Inflammatory macrophage (primary cell): ENCODE measurements around the gene HSD17B4.
"Not testable (repeated sequence)": the region's sequence is repeated elsewhere in the genome, so short reads cannot be mapped to it uniquely, and the experiment has no call there.

ENCODE experiments used
- DNase-seq, 2 donors: peaks; one replicate each; pipeline ENCODE4 v3.0.0-alpha.2; 2020 to 2022
- total RNA-seq, 18 experiments: gene quantifications; one replicate each; lab custom pipeline; 2026; ENCODE audit warnings: mixed read lengths in 6 of 18, inconsistent platforms in 2 of 18; lab: John Stamatoyannopoulos, UW

Gene HSD17B4
- total RNA-seq = 165 to 724 (median 401) reads per million in 18 experiments

GRCh38 chr5:119452373-119453039, at the start of gene HSD17B4:
HSD17B4 (plus strand) TSS chr5:119452497; CDS start chr5:119452576, 79 bp downstream.
- DNase-seq = peak; percentile 90 to 93

GRCh38 chr5:119402555-119402954, 49.7 kb upstream of the HSD17B4 start:
- no peak for DNase-seq

- no peak for DNase-seq
Observed at GRCh38 chr5:119404033-119404432, 48.3 kb upstream of the HSD17B4 start.

- peak in 1 of 2 donors; percentile 27 for DNase-seq
Observed at GRCh38 chr5:119405419-119405818, 46.9 kb upstream of the HSD17B4 start.

GRCh38 chr5:119406551-119407110, 45.7 kb upstream of the HSD17B4 start:
- DNase-seq = no peak

- DNase-seq = no peak
Observed at GRCh38 chr5:119409235-119409815, 43.0 kb upstream of the HSD17B4 start.

- no peak for DNase-seq
Observed at GRCh38 chr5:119410448-119411159, 41.7 kb upstream of the HSD17B4 start.

GRCh38 chr5:119411361-119412278, 40.7 kb upstream of the HSD17B4 start:
- DNase-seq = peak; percentile 79 to 85

GRCh38 chr5:119412279-119413227, 39.7 kb upstream of the HSD17B4 start:
- DNase-seq = no peak

- DNase-seq = peak; percentile 83
Observed at GRCh38 chr5:119414124-119414734, 38.1 kb upstream of the HSD17B4 start.

GRCh38 chr5:119417891-119418605, 34.2 kb upstream of the HSD17B4 start:
- DNase-seq = peak; percentile 37 to 43

GRCh38 chr5:119418606-119419100, 33.6 kb upstream of the HSD17B4 start:
- no peak for DNase-seq

- peak; percentile 49 to 50 for DNase-seq
Observed at GRCh38 chr5:119420169-119420568, 32.1 kb upstream of the HSD17B4 start.

- DNase-seq = peak; percentile 71 to 74
Observed at GRCh38 chr5:119426057-119426456, 26.2 kb upstream of the HSD17B4 start.

- no peak for DNase-seq
Observed at GRCh38 chr5:119427060-119427459, 25.2 kb upstream of the HSD17B4 start.

- DNase-seq = peak; percentile 63 to 70
Observed at GRCh38 chr5:119427596-119427995, 24.7 kb upstream of the HSD17B4 start.

GRCh38 chr5:119428166-119428565, 24.1 kb upstream of the HSD17B4 start:
- not testable (repeated sequence) for DNase-seq

- not testable (repeated sequence) for DNase-seq
Observed at GRCh38 chr5:119428574-119428973, 23.7 kb upstream of the HSD17B4 start.

GRCh38 chr5:119432674-119433237, 19.5 kb upstream of the HSD17B4 start:
- DNase-seq = not testable (repeated sequence)
